ENCODE measurements around the gene TULP4.
A peak's percentile ranks its signal among the peaks of the same experiment; 100 is the strongest.
"Not testable (repeated sequence)": the region's sequence is repeated elsewhere in the genome, so short reads cannot be mapped to it uniquely, and the experiment has no call there.

TULP4 gene

DNA sequence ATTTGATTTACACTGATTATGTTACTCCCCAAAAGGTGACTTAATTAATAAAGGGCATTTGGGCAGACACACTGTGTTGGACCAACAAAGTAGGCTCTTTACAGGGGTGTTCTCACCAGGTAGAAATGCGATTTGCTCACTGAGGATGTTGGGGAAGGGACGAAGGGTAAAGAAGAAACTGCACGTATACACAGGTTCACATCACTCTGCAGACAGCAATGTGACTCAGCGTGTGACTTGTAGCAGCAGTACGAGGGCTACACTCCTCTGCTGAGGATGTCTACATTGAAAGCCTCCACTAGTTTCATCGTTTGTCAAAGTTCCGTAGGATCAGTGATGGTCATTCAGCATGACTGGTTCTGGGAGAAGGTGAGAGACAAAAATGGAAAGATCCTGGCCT, 194.9 kb downstream of the TULP4 start:
- DNase-seq, result no peak

DNA sequence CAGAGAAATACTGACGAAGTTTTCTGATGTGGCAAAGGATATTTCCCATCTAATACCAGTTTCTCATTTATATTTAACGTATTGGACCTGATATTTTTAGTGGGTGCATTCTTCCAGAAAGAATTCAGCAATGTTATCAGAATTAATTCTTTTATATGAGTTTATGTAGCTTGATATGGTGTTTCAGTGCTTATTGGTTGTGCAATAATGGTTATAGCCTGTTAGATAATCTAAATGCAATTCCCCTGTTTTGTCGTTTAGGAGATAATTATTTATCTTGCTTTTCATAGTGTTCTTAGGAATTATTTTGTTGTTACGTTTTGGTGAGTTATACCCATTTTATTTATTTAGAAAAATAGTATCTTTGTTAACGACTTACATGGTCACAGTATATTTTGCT, 196.2 kb downstream of the TULP4 start:
- DNase-seq, result no peak

DNA sequence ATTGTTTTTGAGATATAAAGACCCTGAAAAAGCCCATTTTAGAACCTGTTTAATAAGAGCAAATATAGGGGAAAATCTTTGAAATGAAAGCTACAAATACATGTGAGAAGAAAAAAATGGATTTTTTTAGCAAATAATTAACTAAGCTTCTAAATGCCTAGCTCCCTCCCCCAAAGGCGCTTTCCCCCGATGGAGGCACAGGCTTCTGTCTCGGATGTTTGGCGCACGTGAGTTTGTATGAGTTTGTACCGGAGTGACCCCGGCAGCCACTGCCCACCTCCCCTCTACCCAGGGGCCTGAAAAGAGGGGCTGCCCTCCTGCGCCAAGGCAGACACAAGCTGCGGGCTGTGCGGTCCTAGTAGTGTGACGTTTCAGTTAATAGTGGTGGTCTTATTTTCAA, 197.2 kb downstream of the TULP4 start:
- no peak for DNase-seq

DNA sequence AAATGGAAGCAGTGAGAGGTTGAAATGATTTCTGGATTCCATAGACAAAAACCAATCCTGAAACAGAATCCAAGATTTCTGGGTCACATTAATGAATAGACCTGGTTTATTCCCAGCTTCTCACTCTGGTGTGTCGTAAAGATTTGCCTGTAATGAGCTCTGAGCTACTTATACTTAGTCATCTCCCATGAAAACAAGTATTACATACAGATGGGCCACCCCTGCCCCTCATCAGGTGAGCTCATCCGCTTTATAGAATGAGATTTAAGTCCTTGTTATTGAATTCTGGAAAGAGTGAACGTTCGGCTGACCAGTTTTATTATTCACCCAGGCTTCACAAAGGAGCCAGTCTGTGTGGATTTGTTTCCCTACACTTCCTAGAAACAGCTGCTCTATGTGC, 200.5 kb downstream of the TULP4 start:
- DNase-seq, result no peak

DNA sequence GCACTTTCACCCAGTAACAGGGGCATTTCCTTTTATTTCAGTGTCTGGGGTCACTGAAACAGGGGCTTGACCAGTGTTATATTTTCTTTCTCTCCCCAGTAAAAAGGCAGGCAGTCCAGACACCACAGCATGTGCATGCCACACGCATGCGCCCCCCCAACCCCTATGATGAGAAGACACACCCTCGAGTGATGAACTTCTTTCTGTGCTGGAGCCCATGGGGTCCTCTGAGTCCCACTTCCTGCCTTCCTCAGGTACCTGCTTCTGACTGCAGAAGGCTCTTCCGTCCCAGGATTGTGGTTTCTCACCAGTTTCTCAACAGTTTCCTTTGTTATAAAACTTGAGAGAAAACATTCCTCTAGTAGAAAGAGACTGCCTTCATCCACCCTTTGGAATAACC, 201.9 kb downstream of the TULP4 start:
- no peak for DNase-seq

DNA sequence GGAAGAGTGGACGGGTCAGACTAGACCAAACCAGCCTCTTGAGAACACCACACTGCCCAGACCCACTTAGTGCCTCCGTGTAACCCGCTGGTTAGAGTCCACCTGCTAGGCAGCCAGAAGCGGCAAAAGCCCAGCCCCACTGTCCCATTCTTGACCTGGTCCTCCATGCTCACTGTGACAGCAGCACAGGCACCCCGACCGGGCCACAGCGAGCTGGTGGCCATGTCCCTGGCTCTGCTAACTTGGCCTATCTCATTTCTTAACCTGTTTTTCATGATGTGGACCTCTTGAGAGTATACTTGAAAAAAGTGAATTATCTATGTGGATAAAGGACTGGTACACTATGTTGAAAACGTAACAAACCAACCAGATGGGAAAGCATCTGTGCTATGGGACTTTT, 202.7 kb downstream of the TULP4 start:
- no peak for DNase-seq

DNA sequence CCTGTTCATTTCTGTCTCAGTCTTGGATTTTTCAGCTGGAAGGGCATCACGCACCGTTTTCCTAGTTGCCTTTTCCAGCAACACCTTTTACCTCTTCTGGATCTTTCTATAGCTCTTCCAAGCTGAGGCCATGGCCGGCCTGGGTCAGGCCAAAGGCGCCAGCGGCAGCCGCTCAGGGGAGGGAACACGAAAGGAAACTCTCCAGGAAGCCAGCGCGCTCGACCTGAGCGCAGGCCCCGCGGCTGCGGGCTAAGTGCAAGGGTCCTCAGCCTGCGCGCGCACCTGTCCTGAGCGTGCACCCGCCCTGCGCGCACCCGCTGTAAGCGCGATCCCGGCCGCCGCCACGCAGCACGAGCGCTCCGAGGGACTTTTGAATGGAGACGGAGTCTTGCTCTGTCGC, 203.8 kb downstream of the TULP4 start:
- DNase-seq, result no peak

DNA sequence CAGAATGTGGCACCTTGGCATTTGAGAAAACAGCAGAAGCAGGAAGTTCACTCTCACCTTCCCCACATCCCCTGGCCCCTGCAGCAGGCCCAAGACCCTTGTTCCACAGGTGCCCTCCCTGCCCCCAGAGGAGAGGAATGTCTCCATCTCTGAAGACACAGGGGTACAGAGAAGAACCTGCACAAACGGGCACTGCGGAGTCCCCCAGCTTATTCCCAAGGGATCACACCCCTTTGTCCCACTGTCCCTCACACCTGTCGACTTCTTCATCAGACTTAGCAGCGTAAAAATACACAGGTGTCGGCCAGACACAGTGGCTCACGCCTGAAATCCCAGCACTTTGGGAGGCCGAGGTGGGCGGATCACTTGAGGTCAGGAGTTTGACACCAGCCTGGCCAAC, 204.8 kb downstream of the TULP4 start:
- DNase-seq, result no peak

DNA sequence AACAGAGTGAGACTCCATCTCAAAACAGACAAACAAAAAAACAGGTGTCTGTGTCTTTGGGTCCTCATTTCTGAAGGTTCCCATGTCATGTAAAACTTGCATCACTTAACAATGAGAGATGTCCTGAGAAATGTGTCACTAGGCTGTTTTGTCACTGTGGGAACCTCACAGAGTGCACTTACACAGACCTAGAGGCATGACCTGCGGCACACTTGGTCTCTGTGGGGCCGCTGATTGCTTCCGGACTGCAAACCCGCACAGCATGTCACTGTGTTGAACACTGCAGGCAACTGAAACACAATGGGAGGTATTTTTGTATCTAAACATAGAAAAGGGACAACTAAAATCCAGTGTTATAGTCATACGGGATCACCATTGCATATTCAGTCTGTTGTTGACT, 205.3 kb downstream of the TULP4 start:
- no peak for DNase-seq

DNA sequence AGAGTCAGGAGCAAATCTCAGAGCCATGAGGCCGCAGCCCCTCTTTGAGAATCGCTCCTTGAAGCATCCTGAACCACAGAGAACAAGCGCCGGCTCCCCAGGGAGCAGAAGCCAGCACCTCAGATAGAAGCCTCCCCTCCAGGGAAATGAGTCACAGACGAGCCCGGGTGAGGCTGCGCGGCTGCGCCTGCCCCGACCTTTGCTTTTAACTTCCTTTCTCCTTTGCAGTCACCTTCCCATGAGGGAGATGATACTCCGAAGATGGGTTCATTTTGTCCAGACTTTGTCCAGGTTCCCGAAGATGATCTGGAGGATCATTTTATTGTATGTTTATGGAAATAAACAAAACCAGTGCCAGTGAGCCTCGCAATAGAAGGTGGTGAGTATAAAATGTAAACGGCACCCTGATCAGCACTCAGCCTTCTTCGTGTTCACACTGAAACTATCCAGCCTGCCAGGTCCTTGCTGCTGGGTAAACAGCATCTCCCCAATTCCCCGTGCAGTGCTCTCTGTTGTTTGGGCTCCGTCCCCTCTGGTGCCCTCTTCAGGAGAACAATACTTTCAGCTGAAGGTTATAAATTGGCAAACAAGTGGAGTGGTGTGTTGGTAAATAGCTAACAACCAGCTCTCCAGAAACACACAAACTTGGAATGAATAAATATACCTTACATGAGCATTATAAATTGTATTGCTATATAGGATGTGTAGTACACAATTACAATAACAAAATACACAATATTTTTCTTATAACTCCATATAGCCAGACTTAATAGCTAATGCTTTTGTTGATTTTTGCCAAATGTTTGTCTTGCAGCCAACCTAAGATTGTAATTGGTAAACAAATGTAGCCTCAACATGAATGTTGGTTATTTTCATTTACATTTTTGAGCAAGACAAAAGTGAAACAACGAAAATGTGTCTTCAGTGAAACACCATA, 206.2 kb downstream of the TULP4 start:
- peak; percentile 68 for DNase-seq

DNA sequence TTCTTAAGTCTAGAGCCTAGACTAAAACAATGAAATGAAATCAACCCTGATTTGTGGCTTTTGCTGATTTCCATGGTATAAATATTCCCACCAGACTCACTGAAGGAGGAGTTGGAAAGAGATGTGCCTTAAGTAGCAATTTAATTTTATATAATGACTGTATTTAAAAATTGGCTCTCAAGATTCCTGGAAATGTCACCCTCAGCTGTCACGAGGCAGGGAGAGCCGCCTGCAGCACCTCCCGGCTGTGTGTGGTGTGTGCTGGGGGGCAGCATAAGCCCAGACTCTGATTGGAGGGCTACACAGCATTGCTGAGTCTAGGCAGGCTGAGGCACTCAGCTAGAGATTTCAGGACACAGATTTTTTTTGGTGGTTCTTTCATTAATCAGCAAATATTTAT, 207.0 kb downstream of the TULP4 start:
- DNase-seq, result no peak

DNA sequence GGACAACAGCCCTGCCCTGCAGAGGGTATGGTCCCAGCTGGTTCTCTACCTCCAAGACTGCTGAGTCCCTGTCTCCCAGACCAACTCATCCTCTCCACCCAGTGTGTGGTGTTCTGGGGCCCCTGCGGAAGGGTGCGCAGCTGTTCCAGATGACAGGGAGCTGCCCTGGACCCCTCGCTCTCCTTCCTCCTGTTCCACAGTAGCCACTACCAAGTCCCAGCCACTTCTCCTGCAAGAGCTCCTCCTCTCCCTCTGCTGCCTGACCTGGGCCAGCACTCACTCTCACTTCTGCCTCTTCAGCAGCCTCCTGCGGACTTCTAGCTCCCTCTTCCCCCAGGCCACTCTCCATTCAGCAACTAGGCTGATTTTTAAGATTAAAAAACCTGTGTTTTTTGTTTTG, 207.5 kb downstream of the TULP4 start:
- no peak for DNase-seq

DNA sequence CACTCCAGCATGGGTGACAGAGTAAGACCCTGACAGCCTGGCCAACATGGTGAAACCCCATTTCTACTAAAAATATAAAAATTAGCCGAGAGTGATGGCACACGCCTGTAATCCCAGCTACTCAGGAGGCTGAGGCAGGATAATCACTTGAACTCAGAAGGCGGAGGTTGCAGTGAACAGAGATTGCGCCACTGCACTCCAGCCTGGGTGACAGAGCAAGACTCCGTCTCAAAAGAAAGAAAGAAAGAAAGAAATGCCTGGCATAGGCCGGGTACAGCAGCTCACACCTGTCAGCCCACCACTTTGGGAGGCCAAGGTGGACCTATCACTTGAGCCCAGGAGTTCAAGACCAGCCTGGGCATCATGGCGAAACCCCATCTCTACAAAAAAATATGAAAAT, 208.7 kb downstream of the TULP4 start:
- DNase-seq, result not testable (repeated sequence)

DNA sequence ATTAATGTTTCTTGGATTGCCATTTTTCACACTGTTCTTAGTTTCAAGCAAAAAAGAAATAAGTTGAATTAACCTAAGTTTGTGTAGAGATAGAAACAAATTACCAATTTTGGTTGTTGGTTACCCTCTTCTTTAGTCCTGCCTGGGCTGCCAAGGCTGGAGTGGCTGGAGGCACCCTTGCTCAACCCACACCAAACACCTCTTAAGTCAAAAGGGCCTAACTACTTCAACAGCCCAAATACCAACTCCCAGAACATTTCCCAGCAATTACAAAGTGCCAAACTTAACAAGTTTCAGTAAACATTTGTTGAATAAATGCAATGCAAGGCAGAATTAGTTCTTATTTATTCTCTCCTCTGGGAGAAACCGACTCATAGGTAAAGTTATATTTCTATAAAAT, 209.5 kb downstream of the TULP4 start:
- DNase-seq, result no peak

DNA sequence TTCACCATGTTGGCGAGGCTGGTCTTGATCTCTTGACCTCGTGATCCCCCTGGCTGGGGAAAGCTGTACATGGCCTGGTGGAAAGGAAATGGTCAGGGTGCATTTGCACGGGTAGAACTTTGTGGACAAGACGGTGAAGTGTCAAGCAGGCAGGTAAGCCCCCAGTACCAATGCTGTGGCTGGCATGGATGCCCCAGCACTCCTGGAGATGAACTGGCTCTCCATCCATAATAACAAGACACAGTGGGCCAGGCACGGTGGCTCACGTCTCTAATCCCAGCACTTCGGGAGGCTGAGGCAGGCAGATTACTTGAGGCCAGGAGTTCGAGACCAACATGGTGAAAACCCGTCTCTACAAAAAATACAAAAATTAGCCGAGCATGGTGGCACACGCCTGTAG, 210.4 kb downstream of the TULP4 start:
- no peak for DNase-seq

DNA sequence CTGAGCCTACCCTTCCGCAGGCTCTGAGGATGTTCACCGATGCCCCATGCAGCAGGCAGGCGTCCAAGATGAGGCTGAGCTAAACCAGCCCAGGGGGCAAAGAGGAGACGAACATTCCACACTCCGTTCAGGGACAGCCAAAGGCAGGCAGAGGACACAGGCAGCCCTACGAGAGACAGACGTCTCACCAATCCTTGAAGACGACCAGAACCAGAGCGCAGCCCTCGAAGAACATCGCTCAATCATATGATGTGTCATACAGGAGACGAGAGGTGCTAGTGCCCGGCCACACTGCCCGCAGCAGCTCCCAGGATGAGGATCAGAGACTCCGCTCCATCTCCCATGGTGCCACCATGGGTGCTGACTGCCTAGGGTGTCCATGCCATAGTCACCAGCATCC, 212.0 kb downstream of the TULP4 start:
- no peak for DNase-seq

DNA sequence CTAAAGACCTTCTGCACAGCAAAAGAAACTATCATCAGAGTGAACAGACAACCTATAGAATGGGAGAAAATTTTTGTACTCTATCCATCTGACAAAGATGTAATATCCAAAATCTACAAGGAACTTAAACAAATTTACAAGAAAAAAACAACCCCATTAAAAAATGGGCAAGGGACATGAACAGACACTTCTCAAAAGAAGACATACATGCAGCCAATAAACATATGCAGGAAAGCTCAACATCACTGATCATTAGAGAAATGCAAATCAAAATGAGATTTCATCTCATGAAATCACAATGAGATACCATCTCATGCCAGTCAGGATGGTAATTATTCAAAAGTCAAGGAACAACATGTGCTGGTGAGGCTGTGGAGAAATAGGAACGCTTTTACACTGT, 215.6 kb downstream of the TULP4 start:
- DNase-seq, result not testable (repeated sequence)

DNA sequence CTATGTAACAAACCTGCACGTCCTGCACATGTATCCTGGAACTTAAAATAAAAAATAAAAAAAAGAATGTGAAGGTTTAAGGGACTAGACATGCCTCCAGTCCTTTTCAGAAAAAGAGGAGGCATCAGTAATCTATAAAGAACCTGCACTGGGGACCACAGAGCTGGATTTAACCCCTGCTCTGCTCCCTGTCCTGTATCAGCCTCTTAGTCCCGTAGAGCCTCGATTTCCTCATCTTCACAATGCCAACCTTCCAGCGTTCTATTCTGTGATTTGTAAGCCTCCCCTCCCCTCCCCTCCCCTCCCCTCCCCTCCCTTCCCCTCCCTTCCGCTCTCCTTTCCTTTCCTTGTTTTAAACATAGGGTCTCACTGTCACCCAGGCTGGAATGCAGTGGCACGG, 216.6 kb downstream of the TULP4 start:
- DNase-seq, result no peak

DNA sequence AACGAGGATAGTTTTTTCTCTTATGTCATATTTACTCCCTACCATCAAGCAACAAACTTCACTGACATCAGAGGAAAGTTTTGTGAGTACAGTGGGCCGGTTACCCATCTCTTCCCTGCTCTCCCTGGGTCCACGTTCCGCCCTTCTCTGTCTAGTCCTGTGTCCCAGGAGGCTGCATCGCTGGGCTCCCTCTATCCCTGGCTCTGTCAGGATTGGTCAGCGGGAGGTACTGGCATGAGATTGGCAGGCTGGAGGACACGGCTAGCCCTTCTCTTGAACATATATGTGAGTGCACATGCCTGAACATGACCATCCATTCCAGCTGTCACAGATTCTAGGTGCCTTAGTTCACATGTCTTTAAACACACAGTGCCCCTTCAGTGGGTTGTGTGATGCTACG, 217.4 kb downstream of the TULP4 start:
- no peak for DNase-seq

DNA sequence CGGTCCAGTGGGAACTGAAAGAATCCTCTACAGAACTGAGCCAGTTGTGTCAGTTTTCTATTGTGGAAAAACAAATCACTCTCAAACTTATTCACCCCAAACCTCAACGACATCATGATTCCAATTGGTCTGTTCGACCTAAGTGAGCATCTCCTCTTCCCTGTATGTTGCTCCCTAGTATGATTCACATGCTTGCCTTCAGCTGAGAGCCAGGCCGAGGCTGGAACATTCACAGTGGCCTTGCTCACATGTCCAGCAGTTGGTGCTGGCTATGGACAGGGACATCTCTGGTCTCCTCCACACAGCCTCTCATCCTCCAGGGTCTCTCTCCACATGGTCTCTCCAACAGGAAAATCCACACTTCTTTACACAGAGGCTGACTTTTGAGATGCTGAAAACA, 219.3 kb downstream of the TULP4 start:
- DNase-seq, result no peak

DNA sequence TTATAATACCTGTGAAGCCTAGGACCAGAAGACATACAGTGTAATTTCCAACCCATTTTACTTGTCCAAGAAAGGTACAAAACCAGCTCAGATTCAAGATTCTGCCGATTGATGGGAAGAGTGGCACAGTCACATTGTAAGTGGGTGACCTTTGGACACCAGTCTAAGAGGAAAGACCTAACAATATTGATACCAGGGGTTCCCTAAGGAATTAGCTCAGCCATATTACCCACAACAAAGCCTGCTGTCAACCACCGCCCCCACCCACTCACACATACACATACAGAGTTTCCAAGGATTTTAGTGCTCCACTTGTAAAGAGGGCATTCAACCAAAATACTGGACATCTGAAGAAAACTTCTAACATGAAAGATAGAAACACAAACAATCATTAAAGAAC, 219.7 kb downstream of the TULP4 start:
- no peak for DNase-seq

DNA sequence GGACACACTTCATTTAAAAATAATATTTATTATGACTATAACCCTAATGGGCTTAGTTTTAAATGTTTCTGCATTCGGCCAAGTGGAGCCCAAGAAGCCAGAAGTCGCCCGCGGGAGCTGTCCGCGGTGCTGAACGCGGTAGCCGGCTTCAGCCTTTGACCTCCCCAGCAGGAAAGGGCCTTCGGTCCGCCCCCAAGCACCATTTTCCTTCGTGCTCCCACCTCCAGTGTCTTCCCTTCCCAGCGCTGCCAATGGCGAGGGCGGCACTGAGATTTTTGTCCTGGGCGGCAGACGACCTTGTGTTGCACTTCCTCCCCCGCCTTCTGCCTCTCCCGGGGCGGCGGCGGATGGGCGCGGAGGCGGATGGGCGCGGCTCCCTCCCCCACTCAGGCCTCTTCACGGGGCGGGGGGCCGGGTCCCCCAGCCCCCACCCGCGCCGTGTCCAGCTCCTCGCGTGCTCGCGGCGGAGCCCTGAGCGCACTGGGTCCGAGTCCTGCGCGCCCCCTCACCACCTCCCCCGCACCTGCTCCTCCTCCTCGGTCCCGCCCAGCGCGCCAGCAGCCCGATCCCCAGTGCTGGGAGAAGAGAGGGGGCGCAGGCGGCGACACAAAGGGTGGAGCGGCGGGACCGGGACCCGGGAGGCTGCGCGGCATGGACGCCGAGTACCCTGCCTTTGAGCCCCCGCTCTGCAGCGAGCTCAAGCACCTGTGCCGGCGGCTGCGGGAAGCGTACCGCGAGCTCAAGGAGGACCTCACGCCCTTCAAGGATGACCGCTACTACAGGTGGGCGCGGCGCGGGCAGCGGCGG, 224.0 kb downstream of the TULP4 start:
- peak; percentile 61 for DNase-seq

DNA sequence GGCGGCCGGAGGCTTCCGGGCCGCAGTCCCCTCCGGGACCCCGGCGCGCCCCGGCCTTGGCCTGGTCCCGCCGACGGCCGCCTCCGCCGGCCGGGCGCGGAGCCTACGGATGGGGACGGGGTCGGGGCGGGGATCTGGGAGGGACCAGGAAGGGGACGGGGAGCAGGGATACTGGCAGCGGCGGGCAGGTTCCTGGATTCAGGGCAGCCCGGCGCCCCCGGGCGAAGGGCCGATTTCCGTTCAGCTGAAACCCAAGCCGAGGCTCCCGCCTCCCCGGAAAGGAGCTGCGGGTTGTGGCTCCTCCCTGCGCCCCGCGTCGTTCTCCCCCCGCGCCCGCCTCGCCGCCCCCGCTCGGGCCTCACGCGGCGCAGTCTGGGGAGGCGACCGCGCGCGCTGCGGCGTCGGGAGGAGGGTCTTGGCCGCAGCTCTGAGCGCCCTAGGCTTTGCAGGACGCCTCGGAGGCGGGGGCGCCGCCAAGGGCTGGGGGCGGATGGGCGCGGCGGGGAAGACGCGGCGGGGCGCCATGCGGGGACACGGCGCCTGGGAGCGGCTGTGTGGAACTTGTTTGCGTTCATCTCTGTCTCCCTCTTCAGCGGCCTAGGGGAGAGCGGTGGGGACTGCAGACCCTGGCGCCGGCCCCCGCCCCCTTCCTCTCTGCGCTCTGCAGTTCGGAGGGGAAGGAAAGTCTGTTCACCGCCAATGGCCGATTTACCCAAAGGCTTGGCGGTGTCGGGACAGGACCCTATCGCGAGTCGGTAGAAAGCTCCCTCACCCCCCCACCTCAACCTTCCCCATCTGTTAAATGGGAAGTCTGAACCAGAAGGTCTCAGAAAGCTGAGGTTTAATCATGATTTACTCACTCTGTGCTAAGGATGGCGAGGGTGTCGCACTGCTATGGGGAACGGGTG, 224.9 kb downstream of the TULP4 start:
- DNase-seq, result peak; percentile 24
